Heart right ventricle (tissue), 16 donors: Measurements from ENCODE around the gene KLHDC3. TPM values are rescaled to one million over a fixed set of nuclear protein-coding genes. Genes with fewer than 3 reads are reported as not detected.

Experiments
- ATAC-seq, 8 donors: fragments of 200-7000 bp; cut with Tn5 transposase; one replicate each; pipeline ENCODE4 v1.9.1; 2020; ENCODE audit warnings: mild to moderate bottlenecking in 8 of 8, moderate library complexity in 8 of 8, moderate number of reproducible peaks in 1 of 8
- DNase-seq, 2 donors: peaks; one replicate each; pipeline ENCODE4 v3.0.0-alpha.2; 2020
- H3K27ac ChIP-seq, 10 donors: fragments of 200-600 bp; sonication (generic) in 2 of 10; one replicate each; pipeline versions ENCODE4 v1.5.0 to v1.8.0; 2020 to 2022; ENCODE audit warnings: mild to moderate bottlenecking in 3 of 10
- H3K27me3 ChIP-seq, 7 donors: fragments of 200-600 bp; one replicate each; pipeline ENCODE4 v1.8.0; 2021 to 2022; ENCODE audit warnings: mild to moderate bottlenecking in 2 of 7
- H3K36me3 ChIP-seq, 9 donors: fragments of 200-600 bp; sonication (generic) in 1 of 9; one replicate each; pipeline versions ENCODE4 v1.5.0 to v1.8.0; 2020 to 2022; ENCODE audit warnings: mild to moderate bottlenecking in 2 of 9
- H3K4me1 ChIP-seq, 9 donors: fragments of 200-600 bp; sonication (generic) in 1 of 9; one replicate each; pipeline versions ENCODE4 v1.5.0 to v1.8.0; 2020 to 2022; ENCODE audit warnings: mild to moderate bottlenecking in 4 of 9
- H3K4me3 ChIP-seq, 10 donors: fragments of 200-600 bp; sonication (generic) in 2 of 10; one replicate each; pipeline versions ENCODE4 v1.5.0 to v1.8.0; 2020 to 2022; ENCODE audit warnings: mild to moderate bottlenecking in 7 of 10, moderate library complexity in 2 of 10
- H3K9me3 ChIP-seq, 11 donors: fragments of 200-600 bp in 10 of 11; sonication (generic) in 2 of 11; one replicate each; pipeline versions ENCODE4 v1.5.0 to v1.8.0; 2013 to 2022; ENCODE audit warnings: mild to moderate bottlenecking in 2 of 11, control low read depth in 1 of 11, moderate library complexity in 1 of 11
- CTCF ChIP-seq, 9 donors: fragments of 200-600 bp; sonication (generic) in 2 of 9; IDR thresholded peaks; one replicate each; pipeline versions ENCODE4 v1.5.0 to v1.8.0; 2021 to 2022; ENCODE audit warnings: antibody characterized with exemption in 9 of 9, mild to moderate bottlenecking in 5 of 9, moderate library complexity in 1 of 9
- WGBS, 2 donors: extraction: QIAGEN DNeasy Blood & Tissue Kit; methylation state at CpG; one replicate each; pipeline ENCODE4 v1.1.7; 2013; ENCODE audit warnings: inconsistent platforms in 1 of 2; 5-methylcytosine and 5-hydroxymethylcytosine counted together
- intact Hi-C, 10 donors: fragments of 100-400 bp; cut with DNase I; formaldehyde crosslinking; loops; one replicate each; pipeline versions ENCODE4 v1.11.1 to v1.14.2; 2022
- polyA plus RNA-seq, 2 donors: library from polyadenylated mRNA; stranded (reverse); fragments of 200-250 nt; gene quantifications; one replicate each; pipeline ENCODE4 v1.2.3, GENCODE V29; 2013
- total RNA-seq, 10 donors: library from RNA; stranded (reverse); fragmentation: NEBNext Ultra II Directional in 3 of 10; extraction: Animal tissue kit (Norgen Biotek cat#: 25700) in 3 of 10; gene quantifications; one replicate each; pipeline versions ENCODE4 v1.2.1 to v1.2.4, GENCODE V29; 2021 to 2023
- donor health status: Arrhythmogenic right ventricular cardiomyopathy.
- donor health status: ischemic (EF 13 %, LVEDD 7.1; RV severe dilation, severe dysfunction).
- donor health status: healthy with polysubstance abuse.
- donor health status: DM: no; HTN: yes; CAD: no.
- donor health status: DM: no; HTN: no; CAD: no.
- donor health status: ischemic (EF 25% LVEDD 6.9; RV normal size, moderate dysfunction).
- donor health status: ischemic (EF 25% LVEDD 5.7; RV mildly dilated, moderate dysfunction).
- donor health status: healthy.
- donor health status: DM: yes; HTN: yes; CAD: no.
- donor health status: Ischemic cardiomyopathy.
- donor health status: ischemic (EF 35%, LVEDD 5.7; RV mildly dilated, moderate dysfunction).
- donor health status: nonischemic (EF 11% LVEDD 7.7; RV severe dilation, severe dysfunction).
- donor health status: DM: yes; HTN: yes; CAD: no.
- donor health status: PGD.
- donor health status: ischemic (EF 29% LVEDD 5.4; RV normal size, mild dysfunction).
- donor health status: nonischemic (EF 23%, LVEDD 6.1; RV moderate dilation, normal function).

The KLHDC3 gene
- total and polyA plus RNA-seq, 12 donors: 78.2 to 165 (median 92.0) TPM

- no peaks in the 10 kb centered on the region for H3K9me3 ChIP-seq
- H3K4me3 ChIP-seq: no peak overlapping the region
- H3K27ac ChIP-seq: no peak overlapping the region
- no peaks in the 10 kb centered on the region for H3K27me3 ChIP-seq
- ATAC-seq (no peak), DNase-seq (no peak)
- peaks cover 0 to 69% (median 14%) of the 10 kb centered on the region in 9 donors for H3K36me3 ChIP-seq
- 76 to 81% methylated on average over 2 of the region's 2 CpGs for WGBS, 2 donors
- TF ChIP-seq CTCF (IDR thresholded peaks at IDR 0.05): no peak
- intact Hi-C loops: no loop called here
- peaks cover 8 to 33% (median 25%) of the 10 kb centered on the region in 9 donors for H3K4me1 ChIP-seq
Measured at GRCh38 chr6:43061861-43062260, 47.8 kb downstream of the KLHDC3 start.

GRCh38 chr6:43062818-43063217 lies 48.8 kb downstream of the KLHDC3 start:
- peaks cover 0 to 67% (median 15%) of the 10 kb centered on the region in 9 donors for H3K36me3 ChIP-seq
- peaks cover 8 to 28% (median 22%) of the 10 kb centered on the region in 9 donors for H3K4me1 ChIP-seq
- no peak overlapping the region for H3K27ac ChIP-seq
- H3K27me3 ChIP-seq: no peaks in the 10 kb centered on the region
- DNase-seq (no peak), ATAC-seq (no peak)
- TF ChIP-seq CTCF (IDR thresholded peaks at IDR 0.05): no peak
- intact Hi-C loops: no loop called here
- H3K9me3 ChIP-seq: no peaks in the 10 kb centered on the region
- WGBS, 2 donors: 93 to 94% methylated on average over 12 of the region's 12 CpGs
- no peak overlapping the region for H3K4me3 ChIP-seq

- DNase-seq (no peak), ATAC-seq (peak in 1 of 8 donors; percentile 27)
- Histone ChIP-seq H3K4me3 (no peak overlapping the region), H3K36me3 (peaks cover 0 to 93% (median 24%) of the 10 kb centered on the region in 9 donors), H3K27me3 (no peaks in the 10 kb centered on the region), H3K27ac (no peak overlapping the region), H3K4me1 (no peaks in the 10 kb centered on the region), H3K9me3 (no peaks in the 10 kb centered on the region)
- TF ChIP-seq CTCF (IDR thresholded peaks at IDR 0.05): peak in 8 of 9 donors; percentile 13 to 56 (median 43)
- 66 to 69% methylated on average over 6 of the region's 6 CpGs for WGBS, 2 donors
- intact Hi-C loops: loop anchor here in 3 of 10 donors (5.0 to 10.0 kb wide), 3 partner anchors 57 to 72 kb away; no protein-coding TSS in a partner anchor
Measured at GRCh38 chr6:43070028-43070632, 56.1 kb downstream of the KLHDC3 start.

Other genes starting within 250 kb of the KLHDC3 start
- gene BICRAL, start 232.2 kb upstream of the KLHDC3 start, total RNA-seq: 10 to 100 TPM; 10.7 to 15.7 (median 13.8) TPM
- 1 to 10 TPM; 2.7 to 3.5 TPM for gene BICRAL, start 232.2 kb upstream of the KLHDC3 start, polyA plus RNA-seq
- gene RPL7L1, start 134.6 kb upstream of the KLHDC3 start, total RNA-seq: 10 to 100 TPM; 39.2 to 52.5 (median 44.7) TPM
- gene RPL7L1, start 134.6 kb upstream of the KLHDC3 start, polyA plus RNA-seq: 10 to 100 TPM; 23.7 to 45.9 TPM
- not detected for gene PTCRA, start 98.2 kb upstream of the KLHDC3 start, total RNA-seq
- gene PTCRA, start 98.2 kb upstream of the KLHDC3 start, polyA plus RNA-seq: under 1 TPM in 1 of 2 donors, not detected in 1; 0.09 TPM
- gene CNPY3, start 84.8 kb upstream of the KLHDC3 start, total RNA-seq: 10 to 100 TPM; 10.4 to 37.1 (median 15.9) TPM
- gene CNPY3, start 84.8 kb upstream of the KLHDC3 start, polyA plus RNA-seq: 10 to 100 TPM; 15.4 to 40.4 TPM
- 10 to 100 TPM in 1 of 10 donors, 1 to 10 TPM in 2, under 1 TPM in 7; 0.26 to 10.9 (median 0.71) TPM for gene GNMT, start 53.5 kb upstream of the KLHDC3 start, total RNA-seq
- gene GNMT, start 53.5 kb upstream of the KLHDC3 start, polyA plus RNA-seq: 1 to 10 TPM; 2.6 to 6.8 TPM
- 10 to 100 TPM; 11.2 to 32.6 (median 17.2) TPM for gene PEX6, start 35.1 kb upstream of the KLHDC3 start, total RNA-seq
- 10 to 100 TPM in 1 of 2 donors, 1 to 10 TPM in 1; 9.1 to 16.9 TPM for gene PEX6, start 35.1 kb upstream of the KLHDC3 start, polyA plus RNA-seq
- gene PPP2R5D, start 29.7 kb upstream of the KLHDC3 start, total RNA-seq: 10 to 100 TPM; 28.4 to 47.1 (median 31.8) TPM
- gene PPP2R5D, start 29.7 kb upstream of the KLHDC3 start, polyA plus RNA-seq: 10 to 100 TPM; 23.9 to 35.7 TPM
- 10 to 100 TPM; 22.9 to 38.7 (median 28.3) TPM for gene MEA1, start 303 bp upstream of the KLHDC3 start, total RNA-seq
- gene MEA1, start 303 bp upstream of the KLHDC3 start, polyA plus RNA-seq: 10 to 100 TPM; 51.9 to 74.3 TPM
- 10 to 100 TPM; 21.4 to 35.3 (median 25.6) TPM for gene RRP36, start 7.4 kb downstream of the KLHDC3 start, total RNA-seq
- gene RRP36, start 7.4 kb downstream of the KLHDC3 start, polyA plus RNA-seq: 10 to 100 TPM; 19.4 to 43.6 TPM
- 10 to 100 TPM in 2 of 10 donors, 1 to 10 TPM in 8; 7.1 to 11.2 (median 8.6) TPM for gene CUL7, start 39.6 kb downstream of the KLHDC3 start, total RNA-seq
- gene CUL7, start 39.6 kb downstream of the KLHDC3 start, polyA plus RNA-seq: 1 to 10 TPM; 4.2 to 5.6 TPM
- 100 to 1,000 TPM in 3 of 10 donors, 10 to 100 TPM in 7; 76.0 to 139 (median 93.5) TPM for gene MRPL2, start 45.2 kb downstream of the KLHDC3 start, total RNA-seq
- 100 to 1,000 TPM; 141 to 165 TPM for gene MRPL2, start 45.2 kb downstream of the KLHDC3 start, polyA plus RNA-seq
- gene KLC4, start 45.4 kb downstream of the KLHDC3 start, total RNA-seq: 10 to 100 TPM; 26.3 to 34.2 (median 28.3) TPM
- gene KLC4, start 45.4 kb downstream of the KLHDC3 start, polyA plus RNA-seq: 10 to 100 TPM; 17.9 to 43.7 TPM
- gene PTK7, start 62.1 kb downstream of the KLHDC3 start, total RNA-seq: 1 to 10 TPM; 1.0 to 5.9 (median 2.2) TPM
- gene PTK7, start 62.1 kb downstream of the KLHDC3 start, polyA plus RNA-seq: 1 to 10 TPM in 1 of 2 donors, under 1 TPM in 1; 0.80 to 6.3 TPM
- 10 to 100 TPM; 52.0 to 94.3 (median 70.1) TPM for gene SRF, start 157.0 kb downstream of the KLHDC3 start, total RNA-seq
- gene SRF, start 157.0 kb downstream of the KLHDC3 start, polyA plus RNA-seq: 10 to 100 TPM; 30.5 to 54.6 TPM
- gene CUL9, start 167.9 kb downstream of the KLHDC3 start, total RNA-seq: 10 to 100 TPM in 8 of 10 donors, 1 to 10 TPM in 2; 7.8 to 17.1 (median 13.4) TPM
- gene CUL9, start 167.9 kb downstream of the KLHDC3 start, polyA plus RNA-seq: 10 to 100 TPM in 1 of 2 donors, 1 to 10 TPM in 1; 9.0 to 32.0 TPM
- 10 to 100 TPM; 16.0 to 29.6 (median 25.7) TPM for gene DNPH1, start 215.2 kb downstream of the KLHDC3 start, total RNA-seq
- gene DNPH1, start 215.2 kb downstream of the KLHDC3 start, polyA plus RNA-seq: 10 to 100 TPM; 25.0 to 51.3 TPM
- gene TTBK1, start 229.2 kb downstream of the KLHDC3 start, total RNA-seq: under 1 TPM; 0.22 to 0.69 (median 0.32) TPM
- under 1 TPM; 0.04 to 0.22 TPM for gene TTBK1, start 229.2 kb downstream of the KLHDC3 start, polyA plus RNA-seq